ENCODE measurements around the gene SLC9B2.
A peak's percentile ranks its signal among the peaks of the same experiment; 100 is the strongest.
"Not testable (repeated sequence)": the region's sequence is repeated elsewhere in the genome, so short reads cannot be mapped to it uniquely, and the experiment has no call there.

The SLC9B2 gene

DNA sequence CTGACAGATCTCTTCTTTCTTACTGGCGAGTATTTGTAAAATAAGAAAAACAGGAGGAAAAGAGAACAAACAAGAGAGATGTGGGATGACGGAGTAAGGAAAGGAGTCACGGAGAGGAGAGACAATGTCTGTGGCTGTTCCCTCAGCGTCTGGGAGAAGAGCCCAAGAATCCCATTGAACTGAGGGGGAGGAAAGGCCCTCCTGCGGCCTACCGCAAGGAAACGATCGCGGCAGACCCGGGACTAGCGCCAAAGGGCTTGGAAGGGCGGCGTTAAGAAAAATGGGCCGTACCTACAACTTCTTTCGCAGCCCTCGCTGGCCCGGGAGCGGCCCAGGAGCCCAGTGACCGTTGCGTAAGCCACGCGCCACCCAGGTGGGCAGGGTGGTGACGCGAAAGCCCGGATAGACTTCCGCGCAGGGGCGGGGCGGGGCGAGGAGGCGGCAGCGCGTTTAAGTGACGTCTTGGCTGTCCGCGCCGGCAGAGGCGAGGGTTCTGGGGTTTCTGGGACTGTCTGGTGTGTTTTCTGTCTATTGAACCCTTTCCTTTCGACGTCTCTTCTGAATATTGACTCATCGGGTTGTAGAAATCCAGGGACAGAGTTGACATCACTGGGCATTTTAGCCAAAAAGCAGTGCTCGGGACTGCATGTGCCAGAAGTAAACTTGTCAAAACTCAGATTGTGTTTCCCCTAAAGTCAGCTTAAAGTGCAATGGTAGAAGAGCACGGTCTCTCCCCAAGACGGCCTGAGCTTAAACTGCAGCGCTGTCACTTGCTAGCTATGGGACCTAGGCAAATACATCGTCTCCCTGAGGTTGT, 57.0 kb downstream of the SLC9B2 start, which contains the start of gene SLC9B1:
Gene SLC9B1 (minus strand): TSS at position 398 of the 817 bp plus-strand sequence. CDS start 27,994 bp downstream, outside the sequence.
- DNase-seq (ENCODE audit: low read depth in 2 of 2) = peak; percentile 89 to 93

DNA sequence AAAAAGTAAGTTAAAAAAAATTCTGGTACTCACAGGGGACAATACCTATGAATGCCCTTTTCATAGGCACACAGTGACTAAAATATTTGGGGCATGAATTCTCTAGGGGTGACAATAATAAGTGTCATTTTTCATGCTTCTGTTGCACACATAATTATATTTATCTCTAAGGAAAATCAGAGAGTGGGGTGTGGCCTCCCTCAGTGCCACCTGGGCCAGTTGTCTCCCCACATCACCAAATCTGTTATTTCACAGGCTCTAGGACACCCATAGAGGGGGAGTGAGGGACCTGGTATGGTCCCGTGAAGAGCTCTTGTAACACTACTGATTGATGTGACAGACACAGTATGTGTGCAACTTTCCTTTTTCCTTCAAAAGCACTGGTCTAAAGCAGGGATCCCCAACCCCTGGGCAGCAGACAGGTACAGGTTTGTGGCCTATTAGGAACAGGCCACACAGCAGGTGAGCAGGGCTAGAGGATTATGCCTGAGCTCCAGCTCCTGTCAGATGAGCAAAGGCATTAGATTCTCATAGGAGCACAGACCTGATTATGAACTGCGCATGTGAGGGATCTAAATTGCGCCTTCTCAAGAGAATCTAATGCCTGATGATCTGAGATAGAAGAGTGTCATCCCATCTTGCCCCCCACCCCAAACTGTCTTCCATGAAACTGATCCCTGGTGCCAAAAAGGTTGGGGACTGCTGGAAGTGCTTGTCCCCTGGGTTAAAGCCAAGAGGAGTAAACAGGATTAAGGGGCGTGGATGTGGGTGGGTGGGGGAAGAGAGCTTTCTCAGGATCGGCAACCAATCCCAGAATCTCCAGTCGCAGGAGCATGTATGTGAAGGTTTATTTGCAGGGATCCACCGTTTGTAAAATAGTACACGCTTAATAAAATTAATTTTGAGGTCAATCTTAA, 57.9 kb downstream of the SLC9B2 start:
- peak in 1 of 2 donors; percentile 1 for DNase-seq (ENCODE audit: low read depth in 2 of 2)

DNA sequence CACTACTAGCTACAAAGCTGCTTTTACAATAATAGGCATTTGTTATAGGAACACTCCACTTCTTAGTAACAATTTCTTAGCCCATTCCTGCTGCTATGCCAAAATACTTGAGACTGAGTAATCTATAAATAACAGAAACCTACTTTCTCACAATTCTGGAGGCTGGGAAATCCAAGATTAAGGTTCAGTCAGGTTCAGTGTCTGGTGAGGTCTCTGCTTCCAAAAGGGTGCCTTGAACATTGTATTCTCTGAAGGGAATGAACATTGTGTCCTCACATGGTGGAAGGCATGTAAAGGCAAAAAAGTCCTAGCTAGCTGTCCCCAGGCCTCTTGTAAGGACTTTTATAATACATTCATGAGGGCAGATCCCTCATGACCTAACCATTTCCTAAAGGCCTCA, 64.0 kb downstream of the SLC9B2 start:
- no peak for DNase-seq (ENCODE audit: low read depth in 2 of 2)

DNA sequence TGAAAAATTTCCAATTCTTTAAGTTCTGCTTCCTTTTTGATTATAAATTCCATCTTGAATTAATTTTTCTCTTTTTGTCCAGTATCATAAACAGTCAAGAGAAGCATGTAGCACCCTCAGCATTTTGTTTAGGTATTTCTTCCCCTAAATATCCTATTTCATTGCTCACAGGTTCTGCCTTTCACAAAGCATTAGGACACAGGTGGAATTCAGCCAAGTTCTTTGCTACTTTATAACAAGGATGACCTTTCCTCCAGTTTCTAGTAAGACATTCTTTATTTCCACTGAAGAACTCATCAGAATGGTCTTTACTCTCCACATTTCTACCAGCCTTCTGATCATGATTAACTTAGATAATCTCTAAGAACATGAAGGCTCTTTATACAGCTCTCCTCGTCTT, 64.5 kb downstream of the SLC9B2 start:
- DNase-seq (ENCODE audit: low read depth in 2 of 2) = no peak

DNA sequence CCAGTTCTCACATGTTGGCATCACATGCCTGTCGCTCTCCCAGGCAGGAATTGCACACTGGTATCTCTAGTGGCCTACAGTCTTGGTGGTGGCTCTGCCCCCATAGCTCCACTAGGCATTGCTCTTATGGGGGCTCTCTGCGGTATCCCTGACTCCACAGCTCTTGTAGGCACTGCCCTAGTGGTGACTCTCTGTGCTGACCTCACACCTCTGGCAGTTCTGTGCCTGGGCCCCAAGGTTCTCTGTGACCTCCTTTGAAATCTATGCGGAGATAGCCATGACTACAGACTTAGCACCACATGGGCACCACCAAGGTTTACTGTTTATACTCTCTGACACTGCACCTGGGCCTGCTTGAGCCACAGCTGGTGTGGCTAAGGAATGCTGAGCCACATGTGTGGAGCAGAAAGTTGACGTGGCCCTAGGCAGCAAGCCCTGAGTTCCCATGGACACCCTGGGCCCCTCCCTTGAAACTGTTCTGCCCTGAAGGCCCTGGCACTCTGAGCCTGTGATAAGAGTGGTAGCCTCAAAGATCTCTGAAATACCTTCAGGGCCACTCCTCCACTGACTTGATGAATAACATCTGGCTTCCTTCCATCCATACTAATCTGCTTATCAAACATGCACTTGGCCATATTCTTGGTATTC, 65.1 kb downstream of the SLC9B2 start:
- DNase-seq (ENCODE audit: low read depth in 2 of 2) = no peak

DNA sequence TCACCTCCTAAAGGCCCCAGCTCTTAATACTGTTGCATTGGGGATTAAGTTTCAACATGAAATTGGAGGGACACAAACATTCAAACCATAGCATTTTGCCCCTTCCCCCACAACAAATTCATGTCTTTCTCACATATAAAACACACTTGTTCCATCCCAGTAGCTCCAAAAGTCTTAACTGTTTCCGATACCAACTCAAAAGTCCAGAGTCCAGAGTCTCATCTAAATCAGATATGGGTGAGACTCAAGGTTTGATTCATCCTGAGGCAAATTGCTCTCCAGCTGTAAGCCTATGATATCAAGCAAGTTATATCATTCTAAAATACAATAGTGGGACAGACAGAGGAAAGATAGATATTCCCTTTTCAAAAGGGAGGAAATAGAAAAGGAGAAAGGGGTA, 65.8 kb downstream of the SLC9B2 start:
- DNase-seq (ENCODE audit: low read depth in 2 of 2) = no peak

DNA sequence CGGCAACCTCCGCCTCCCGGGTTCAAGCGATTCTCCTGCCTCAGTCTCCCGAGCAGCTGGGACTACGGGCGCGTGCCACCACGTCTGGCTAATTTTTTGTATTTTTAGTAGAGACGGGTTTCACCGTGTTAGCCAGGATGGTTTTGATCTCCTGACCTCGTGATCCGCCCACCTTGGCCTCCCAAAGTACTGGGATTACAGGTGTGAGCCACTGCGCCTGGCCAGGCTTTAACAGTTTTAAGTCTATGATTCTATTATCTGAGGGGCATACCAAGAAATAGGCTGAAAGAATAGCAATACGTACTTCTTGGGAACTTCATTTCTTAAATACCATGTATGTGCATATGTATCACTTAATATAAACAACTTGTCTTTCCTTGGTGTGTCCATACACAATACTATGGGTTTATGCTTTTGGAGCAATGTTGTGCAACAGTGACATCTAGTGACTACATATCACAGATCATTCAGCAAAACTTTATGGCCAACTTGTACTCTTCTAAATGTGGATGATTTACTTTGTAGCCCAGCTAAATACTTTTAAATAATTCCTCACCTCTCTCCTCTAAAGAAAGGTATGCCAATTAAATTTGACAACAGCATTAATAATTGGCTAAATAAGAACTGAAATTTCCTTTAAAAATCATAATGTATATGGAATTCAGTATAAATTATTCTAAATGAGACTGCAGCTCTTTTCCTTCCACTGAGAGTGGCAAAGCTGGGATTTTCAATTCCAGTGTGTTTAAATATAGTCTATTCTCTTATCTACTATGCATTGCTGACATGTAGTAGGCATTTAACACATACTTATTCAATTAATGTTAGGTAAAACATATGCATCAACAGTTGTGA, 67.5 kb downstream of the SLC9B2 start:
- peak in 1 of 2 donors; percentile 28 for DNase-seq (ENCODE audit: low read depth in 2 of 2)

DNA sequence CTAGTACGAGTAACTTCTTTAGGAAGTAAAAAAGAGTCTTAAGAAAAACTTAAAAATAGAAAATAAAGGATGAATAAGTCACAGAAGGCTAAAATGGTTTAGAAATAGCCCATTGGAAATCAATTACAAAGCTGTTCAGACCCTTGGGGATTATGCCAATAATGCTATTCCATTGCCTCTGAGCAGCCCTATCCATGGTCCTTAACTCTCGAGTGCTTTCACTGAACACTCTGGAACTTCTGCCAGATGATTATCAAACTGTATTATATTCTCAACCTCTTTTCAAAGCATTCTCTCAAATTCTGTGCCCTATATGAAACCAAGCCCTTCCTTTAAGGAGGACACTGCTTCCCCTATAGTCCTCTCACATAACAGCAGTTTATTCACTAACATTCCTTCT, 74.0 kb downstream of the SLC9B2 start:
- DNase-seq (ENCODE audit: low read depth in 2 of 2) = no peak

DNA sequence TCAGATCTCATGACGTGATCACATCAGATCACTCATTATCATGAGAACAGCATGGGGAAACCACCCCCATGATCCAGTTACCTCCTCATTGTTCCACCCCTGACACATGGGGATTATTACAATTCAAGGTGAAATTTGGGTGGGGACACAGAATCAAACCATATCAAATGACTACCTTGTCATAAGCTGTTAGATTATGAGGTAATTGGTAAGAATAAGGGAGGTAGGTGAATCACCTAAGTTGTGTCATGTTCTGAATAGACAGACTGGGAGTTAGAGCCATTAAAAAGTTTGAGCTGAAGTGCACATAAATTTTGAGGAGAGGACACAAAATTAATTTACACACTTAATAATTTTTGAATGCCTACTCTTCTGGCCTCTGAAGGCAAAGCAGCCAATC, 81.8 kb downstream of the SLC9B2 start:
- DNase-seq (ENCODE audit: low read depth in 2 of 2) = no peak

DNA sequence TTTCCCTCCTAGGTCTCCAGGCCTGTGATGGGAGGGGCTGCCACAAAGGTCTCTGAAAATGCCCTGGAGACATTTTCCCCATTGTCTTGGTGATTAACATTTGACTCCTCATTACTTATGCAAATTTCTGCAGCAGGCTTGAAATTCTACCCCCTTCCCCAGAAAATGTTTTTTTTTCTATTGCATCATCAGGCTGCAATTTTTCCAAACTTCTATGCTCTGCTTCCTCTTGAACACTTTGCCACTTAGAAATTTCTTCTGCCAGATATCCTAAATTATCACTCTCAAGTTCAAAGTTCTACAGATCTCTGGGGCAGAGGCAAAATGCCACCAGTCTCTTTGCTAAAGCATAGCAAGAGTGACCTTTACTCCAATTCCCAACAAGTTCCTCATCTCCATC, 82.6 kb downstream of the SLC9B2 start:
- DNase-seq (ENCODE audit: low read depth in 2 of 2) = not testable (repeated sequence)

DNA sequence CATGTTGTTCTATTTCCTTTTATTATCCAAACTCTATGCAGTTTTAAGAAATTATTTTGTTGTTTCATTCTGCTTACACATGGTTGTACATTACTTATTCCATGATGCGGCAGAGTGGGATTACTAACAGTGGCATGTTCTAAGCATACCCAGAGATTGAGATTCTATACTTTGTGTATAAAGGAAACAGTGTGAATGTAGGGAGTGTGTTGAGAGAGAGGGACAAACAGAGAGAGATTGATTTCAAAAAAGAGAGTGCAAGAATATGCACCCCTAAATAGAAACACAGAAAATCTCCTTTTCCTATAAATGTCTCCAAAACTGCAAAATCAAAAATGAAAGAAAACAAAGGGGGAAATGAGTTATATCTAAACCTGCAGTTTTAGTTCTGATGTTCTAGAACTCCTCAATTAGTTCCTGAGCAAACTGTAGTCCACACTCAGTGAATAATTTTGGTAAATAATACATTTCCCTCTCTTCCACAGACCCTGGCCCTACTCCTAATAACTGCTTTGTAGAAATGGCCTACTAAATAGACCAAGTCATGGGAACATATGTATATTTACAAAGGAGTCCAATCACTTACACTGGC, 88.0 kb downstream of the SLC9B2 start:
- no peak for DNase-seq (ENCODE audit: low read depth in 2 of 2)

DNA sequence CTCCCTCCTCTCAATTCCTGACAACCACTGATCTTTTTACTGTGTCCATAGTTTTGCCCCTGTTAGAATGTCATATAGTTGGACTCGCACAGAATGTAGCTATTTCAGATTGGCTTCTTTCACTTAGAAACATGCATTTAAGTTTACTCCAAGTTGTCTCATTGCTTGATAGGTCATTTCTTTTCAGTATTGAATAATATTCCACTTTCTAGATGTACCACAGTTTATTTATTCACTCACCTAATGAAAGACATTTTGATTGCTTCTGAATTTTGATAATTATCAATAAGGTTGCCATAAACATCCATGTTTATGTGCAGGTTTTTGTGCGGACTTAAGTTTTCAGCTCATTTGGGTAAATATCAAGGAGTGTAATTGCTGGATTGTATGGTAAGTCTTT, 95.6 kb downstream of the SLC9B2 start:
- DNase-seq (ENCODE audit: low read depth in 2 of 2) = no peak
